Glomerular endothelial cell (primary cell): Measurements from ENCODE around the gene GARIN5B. TPM values are rescaled to one million over a fixed set of nuclear protein-coding genes. Genes with fewer than 3 reads are reported as not detected.

Source experiments
- DNase-seq: peaks from one replicate; pipeline ENCODE4 v3.0.0-alpha.2; 2011; ENCODE audit warnings: low read depth, low spot score; ENCODE audit errors: extremely low read depth
- total RNA-seq: library from RNA; depleted of rRNA; stranded (reverse); fragments of >200 nt; gene quantifications from 2 replicates; pipeline ENCODE4 v1.2.3, GENCODE V29; 2015

GARIN5B gene
- total RNA-seq, 1 donor from 2014 or later, result not detected

- no peak for DNase-seq
Observed at GRCh38 chr19:55372316-55373081, 9.4 kb upstream of the GARIN5B start.

GRCh38 chr19:55370305-55370988 lies 7.4 kb upstream of the GARIN5B start, which contains the start of gene IL11:
Gene IL11, minus strand, starts transcription at chr19:55370463. Its CDS starts 153 bp downstream, at chr19:55370310.
- DNase-seq, result no peak

GRCh38 chr19:55369653-55370304 lies 6.7 kb upstream of the GARIN5B start:
- no peak for DNase-seq

GRCh38 chr19:55368701-55369563 lies 5.9 kb upstream of the GARIN5B start:
- no peak for DNase-seq

- DNase-seq, result no peak
Observed at GRCh38 chr19:55368106-55368505, 5.0 kb upstream of the GARIN5B start.

GRCh38 chr19:55366790-55367189 lies 3.7 kb upstream of the GARIN5B start:
- no peak for DNase-seq

GRCh38 chr19:55365964-55366363 lies 2.9 kb upstream of the GARIN5B start:
- no peak for DNase-seq

- DNase-seq, result no peak
Observed at GRCh38 chr19:55365245-55365644, 2.2 kb upstream of the GARIN5B start.

- no peak for DNase-seq
Observed at GRCh38 chr19:55362174-55362989, 678 bp downstream of the GARIN5B start.

- no peak for DNase-seq
Observed at GRCh38 chr19:55360902-55361301, 2.2 kb downstream of the GARIN5B start.

- DNase-seq, result no peak
Observed at GRCh38 chr19:55358943-55359908, 3.8 kb downstream of the GARIN5B start.

GRCh38 chr19:55358493-55358892 lies 4.6 kb downstream of the GARIN5B start:
- no peak for DNase-seq

GRCh38 chr19:55355213-55355821 lies 7.7 kb downstream of the GARIN5B start:
- DNase-seq, result no peak

- DNase-seq, result no peak
Observed at GRCh38 chr19:55354698-55355212, 8.3 kb downstream of the GARIN5B start, which contains the start of gene COX6B2. Gene COX6B2, minus strand, starts transcription at chr19:55354719. Its CDS starts 198 bp downstream, at chr19:55354521.

- no peak for DNase-seq
Observed at GRCh38 chr19:55353803-55354697, 9.0 kb downstream of the GARIN5B start.

GRCh38 chr19:55353356-55353802 lies 9.7 kb downstream of the GARIN5B start:
- no peak for DNase-seq
